IPS-18c (cell line): Measurements from ENCODE around the gene AGBL4.
"Not testable (repeated sequence)": the region's sequence is repeated elsewhere in the genome, so short reads cannot be mapped to it uniquely, and the experiment has no call there.

ENCODE experiments used
- H3K4me3 ChIP-seq: 2 replicates; pipeline ENCODE4 v1.7.0; 2013; ENCODE audit warnings: low read depth, mild to moderate bottlenecking, low read length, moderate library complexity; ENCODE audit not compliant: insufficient read depth
- H3K9me3 ChIP-seq: one replicate; pipeline ENCODE4 v1.6.1; 2013; ENCODE audit warnings: mild to moderate bottlenecking, low read length, moderate library complexity; ENCODE audit not compliant: control insufficient read depth, insufficient read depth

The AGBL4 gene

DNA sequence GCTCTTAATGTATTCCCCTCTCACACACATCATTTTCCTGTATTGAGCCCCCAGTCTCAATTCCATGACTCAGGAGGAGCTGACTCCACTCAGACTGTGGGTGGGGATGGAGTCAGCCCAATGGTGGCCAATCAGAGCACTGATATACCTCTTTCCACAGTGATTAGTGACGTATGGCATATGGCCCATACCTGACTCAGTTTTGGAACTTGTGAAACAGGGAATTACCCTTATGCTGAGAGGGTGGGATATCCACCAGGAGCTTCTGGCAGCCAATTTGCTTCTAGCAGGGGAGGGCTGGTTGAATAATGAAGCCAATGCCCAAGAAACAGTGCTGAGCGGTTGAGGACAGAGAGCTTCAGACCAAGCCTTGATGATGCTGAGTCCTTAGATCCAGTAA lies 1465.4 kb downstream of the AGBL4 start:
- H3K4me3 ChIP-seq: no peak overlapping the region

GRCh38 chr1:48556186-48556850 lies 1467.4 kb downstream of the AGBL4 start:
- no peak overlapping the region for H3K4me3 ChIP-seq

More for the DNA sequence above, 1465.4 kb downstream of the AGBL4 start:
- H3K9me3 ChIP-seq: no peaks in the 10 kb centered on the region

DNA sequence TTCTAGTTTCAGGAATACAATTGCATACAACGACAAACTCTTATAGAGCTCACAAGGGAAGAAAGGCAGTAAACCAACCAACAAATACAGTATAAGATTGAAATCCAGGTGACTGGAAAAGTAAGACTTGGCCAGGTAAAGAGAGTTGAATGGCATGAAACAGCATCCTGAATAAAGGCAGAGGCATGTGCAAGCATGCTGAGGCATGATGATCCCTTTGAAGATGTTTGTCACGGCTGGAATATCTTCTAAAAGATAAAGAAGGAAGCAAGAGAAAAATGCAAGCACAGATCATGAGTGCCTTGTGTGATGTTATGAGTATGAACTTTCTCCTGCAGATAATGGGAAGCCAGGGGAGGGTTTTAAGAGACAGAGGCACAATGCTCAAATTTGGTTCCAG lies 1468.5 kb downstream of the AGBL4 start:
- Histone ChIP-seq H3K9me3 (no peaks in the 10 kb centered on the region), H3K4me3 (no peak overlapping the region)

More at GRCh38 chr1:48556186-48556850, 1467.4 kb downstream of the AGBL4 start:
- H3K9me3 ChIP-seq: no peaks in the 10 kb centered on the region

DNA sequence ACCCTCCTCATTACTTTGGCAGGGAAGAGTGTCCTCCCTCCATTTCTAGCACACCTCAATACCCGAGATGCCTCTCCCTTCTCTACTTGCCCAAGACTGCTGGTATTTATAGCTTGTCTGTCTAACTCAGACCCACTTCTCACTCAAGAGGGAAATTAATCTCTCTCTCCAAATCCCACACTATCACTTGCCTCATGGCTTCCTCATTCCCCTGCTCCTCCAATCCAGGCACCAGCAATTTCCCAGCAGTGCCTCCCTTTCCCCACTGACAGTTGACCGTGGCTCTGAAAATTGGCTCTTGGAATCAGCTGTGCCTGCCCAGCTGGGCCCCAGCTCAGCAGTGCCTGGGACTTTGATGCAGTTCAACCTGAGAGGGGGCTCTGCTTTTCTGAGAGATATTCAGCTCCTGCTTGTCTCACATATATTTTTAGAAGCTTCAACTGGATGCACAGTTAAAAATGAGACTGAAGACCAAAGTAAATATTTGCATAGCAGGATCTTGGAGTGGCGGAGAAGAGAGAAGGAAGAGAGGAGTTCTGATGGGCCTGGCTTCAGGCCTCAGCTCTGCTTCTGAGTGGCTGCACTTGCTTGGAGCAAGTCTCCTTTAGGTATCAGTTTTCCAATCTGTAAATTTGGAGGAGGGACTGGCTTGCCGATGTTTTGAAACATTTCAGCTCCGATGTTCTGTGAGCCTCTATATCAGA lies 1470.7 kb downstream of the AGBL4 start:
- Histone ChIP-seq H3K9me3 (no peaks in the 10 kb centered on the region), H3K4me3 (no peak overlapping the region)

DNA sequence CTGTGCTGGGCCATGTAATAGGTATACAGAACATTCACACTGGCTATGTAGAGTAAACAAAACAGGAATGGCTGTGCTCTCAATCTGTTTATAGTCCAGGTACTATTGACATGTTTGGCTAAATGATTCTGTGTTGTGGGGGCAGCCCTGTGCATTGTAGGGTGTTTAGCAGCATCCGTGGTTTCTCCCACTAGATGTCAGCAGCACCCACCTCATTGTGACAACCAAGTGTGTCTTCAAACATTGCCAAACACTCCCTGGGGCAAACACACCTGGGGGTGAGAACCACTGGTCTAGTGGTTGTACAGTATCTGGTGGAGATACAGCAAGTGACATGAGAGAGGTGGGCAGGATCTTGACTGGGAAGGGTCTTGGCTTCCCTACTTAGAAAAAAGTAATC lies 1471.3 kb downstream of the AGBL4 start:
- Histone ChIP-seq H3K9me3 (no peaks in the 10 kb centered on the region), H3K4me3 (no peak overlapping the region)

GRCh38 chr1:48548985-48549384 lies 1474.8 kb downstream of the AGBL4 start:
- Histone ChIP-seq H3K9me3 (no peaks in the 10 kb centered on the region), H3K4me3 (no peak overlapping the region)

GRCh38 chr1:48547561-48548220 lies 1476.1 kb downstream of the AGBL4 start:
- no peaks in the 10 kb centered on the region for H3K9me3 ChIP-seq
- no peak overlapping the region for H3K4me3 ChIP-seq

GRCh38 chr1:48543854-48544253 lies 1479.9 kb downstream of the AGBL4 start:
- Histone ChIP-seq H3K4me3 (no peak overlapping the region), H3K9me3 (no peaks in the 10 kb centered on the region)

DNA sequence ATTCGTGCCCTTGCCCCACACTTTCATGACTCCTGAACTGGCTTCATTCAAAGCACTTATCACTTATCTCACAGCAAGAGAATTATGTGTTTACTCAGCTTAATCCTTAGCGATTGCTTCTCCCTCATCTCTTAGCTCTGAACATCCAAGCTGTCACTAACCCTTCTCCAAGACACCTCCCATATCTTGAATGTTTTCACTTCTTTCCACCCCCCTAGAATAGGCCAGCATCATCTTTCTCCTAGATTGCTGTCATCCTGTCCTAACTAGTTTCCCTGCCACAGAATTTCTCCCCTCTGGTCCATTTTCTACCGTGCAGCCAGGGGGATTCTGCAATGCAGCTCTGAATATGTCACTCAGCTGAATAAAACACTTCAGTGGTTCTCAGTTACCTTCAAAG lies 1483.2 kb downstream of the AGBL4 start:
- H3K4me3 ChIP-seq: no peak overlapping the region
- no peaks in the 10 kb centered on the region for H3K9me3 ChIP-seq

- no peaks in the 10 kb centered on the region for H3K9me3 ChIP-seq
- no peak overlapping the region for H3K4me3 ChIP-seq
Observed at GRCh38 chr1:48536477-48536876, 1487.3 kb downstream of the AGBL4 start.

DNA sequence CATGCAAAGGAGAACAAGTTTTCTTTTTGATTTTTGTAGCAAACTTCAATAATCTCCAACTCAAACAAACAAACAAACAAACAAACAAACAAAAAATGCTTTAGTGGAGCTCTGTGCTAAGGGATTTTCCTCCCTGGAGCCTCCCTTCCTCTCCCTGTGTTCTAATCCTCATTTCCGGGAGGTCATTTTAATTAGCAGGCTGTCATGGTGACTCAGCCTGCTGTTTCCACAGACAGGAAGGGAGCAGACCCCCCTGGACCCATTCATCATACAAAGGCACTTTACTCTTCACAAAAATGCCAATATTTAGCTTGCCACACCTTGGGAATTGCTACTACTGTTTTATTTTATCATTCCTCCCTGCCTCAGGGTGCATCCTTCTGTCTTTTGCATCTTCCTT lies 1490.8 kb downstream of the AGBL4 start:
- Histone ChIP-seq H3K4me3 (no peak overlapping the region), H3K9me3 (no peaks in the 10 kb centered on the region)

- Histone ChIP-seq H3K4me3 (no peak overlapping the region), H3K9me3 (no peaks in the 10 kb centered on the region)
Observed at GRCh38 chr1:48530727-48531351, 1492.9 kb downstream of the AGBL4 start.

- Histone ChIP-seq H3K9me3 (no peaks in the 10 kb centered on the region), H3K4me3 (no peak overlapping the region)
Observed at GRCh38 chr1:48527051-48527450, 1496.7 kb downstream of the AGBL4 start.

- Histone ChIP-seq H3K9me3 (no peaks in the 10 kb centered on the region), H3K4me3 (no peak overlapping the region)
Observed at GRCh38 chr1:48526008-48526710, 1497.6 kb downstream of the AGBL4 start.

- H3K9me3 ChIP-seq: no peaks in the 10 kb centered on the region
- no peak overlapping the region for H3K4me3 ChIP-seq
Observed at GRCh38 chr1:48524892-48525467, 1498.8 kb downstream of the AGBL4 start.

- no peaks in the 10 kb centered on the region for H3K9me3 ChIP-seq
- no peak overlapping the region for H3K4me3 ChIP-seq
Observed at GRCh38 chr1:48523558-48523957, 1500.2 kb downstream of the AGBL4 start.

GRCh38 chr1:48519896-48520295 lies 1503.9 kb downstream of the AGBL4 start:
- not testable (repeated sequence) for H3K4me3 ChIP-seq, H3K9me3 ChIP-seq
